K562 (cell line): ENCODE results near the gene ANO7. TPM values are rescaled to one million over a fixed set of nuclear protein-coding genes. Genes with fewer than 3 reads are reported as not detected.

Experiments
- ATAC-seq: fragments of 200-7000 bp; cut with Tn5 transposase; 3 replicates; pipeline ENCODE4 v1.9.1; 2020; ENCODE audit warnings: moderate library complexity
- BruUV-seq: library from RNA; stranded (reverse); fragments of 400-500 nt; replicated peaks from 2 replicates; lab custom pipeline; 2021; lab: Mats Ljungman, UMichigan
- CTCF ChIA-PET: fragments of 300-600 bp; formaldehyde crosslinking; extraction: SDS; loops from one replicate; lab custom pipeline; 2021; ENCODE audit warnings: low intra/inter-chr PET ratio; lab: Yijun Ruan, JAX
- POLR2A ChIA-PET: fragments of 300-600, 350-650 bp; sonication (Branson Sonifier 250); formaldehyde crosslinking; extraction: SDS; loops from one replicate; lab custom pipeline; 2021; ENCODE audit warnings: antibody characterized with exemption, inconsistent platforms; lab: Yijun Ruan, JAX
- DNase-seq, 4 experiments: peaks; one replicate each; pipeline versions ENCODE4 v3.0.0 to v3.0.0-alpha.2; 2011 to 2018; ENCODE audit warnings: low spot score in 3 of 4, mixed read lengths in 3 of 4; ENCODE audit errors: extremely low read depth in 1 of 4
- FAIRE-seq: peaks from 2 replicates; lab custom pipeline; 2011; peaks lifted over from hg19 to GRCh38; lab: Jason Lieb, UNC
- H2AFZ ChIP-seq: 2 replicates; pipeline ENCODE4 v1.6.0; 2011; ENCODE audit warnings: low read depth, low read length, control low read depth, inconsistent platforms
- H3K27ac ChIP-seq: fragments of 200-600 bp; 3 replicates; pipeline ENCODE4 v1.8.0; 2011; ENCODE audit warnings: low read depth, mild to moderate bottlenecking, control low read depth, inconsistent platforms, low read length, moderate library complexity, mixed read lengths; ENCODE audit errors: extremely low read depth
- H3K27me3 ChIP-seq, 2 experiments: fragments of 300-600 bp in 1 of 2; 2 replicates in 1 of 2; 3 replicates in 1 of 2; pipeline versions ENCODE4 v1.6.0 to v1.8.0; 2011; ENCODE audit warnings: inconsistent platforms in 2 of 2, low read length in 2 of 2, mild to moderate bottlenecking in 1 of 2, mixed read lengths in 1 of 2, moderate library complexity in 1 of 2; ENCODE audit not compliant: control insufficient read depth in 2 of 2, insufficient read depth in 2 of 2
- H3K36me3 ChIP-seq: fragments of 300-600 bp; 3 replicates; pipeline ENCODE4 v1.8.0; 2011; ENCODE audit warnings: mild to moderate bottlenecking, low read length, inconsistent platforms; ENCODE audit not compliant: control insufficient read depth, insufficient read depth
- H3K4me1 ChIP-seq, 2 experiments: fragments of 200-600 bp in 1 of 2; replicated peaks in 1 of 2; 2 replicates in 1 of 2; 3 replicates in 1 of 2; pipeline versions ENCODE4 v1.5.1 to v1.8.0; 2011; ENCODE audit warnings: inconsistent platforms in 2 of 2, low read length in 2 of 2, mild to moderate bottlenecking in 1 of 2, mixed read lengths in 1 of 2, moderate library complexity in 1 of 2; ENCODE audit not compliant: control insufficient read depth in 2 of 2, insufficient read depth in 2 of 2
- H3K4me2 ChIP-seq: 2 replicates; pipeline ENCODE4 v1.6.1; 2011; ENCODE audit warnings: low read length, control low read depth, inconsistent platforms, mixed read lengths; ENCODE audit not compliant: insufficient read depth
- H3K4me3 ChIP-seq: fragments of 200-600 bp; sonication (generic), shearing (Covaris generic); 2 replicates; pipeline ENCODE4 v1.5.1; 2016; ENCODE audit warnings: control low read depth, inconsistent platforms
- H3K79me2 ChIP-seq: fragments of 200-600 bp; 3 replicates; pipeline ENCODE4 v1.8.0; 2011; ENCODE audit warnings: low read length, inconsistent platforms; ENCODE audit not compliant: control insufficient read depth, insufficient read depth
- H3K9ac ChIP-seq, 2 experiments: 2 replicates each; pipeline versions ENCODE4 v1.6.0 to v1.6.1; 2011; ENCODE audit warnings: low read depth in 2 of 2, low read length in 2 of 2, control low read depth in 1 of 2, inconsistent platforms in 1 of 2, mild to moderate bottlenecking in 1 of 2, mixed read lengths in 1 of 2; ENCODE audit not compliant: insufficient read depth in 1 of 2
- H3K9me1 ChIP-seq: one replicate; pipeline ENCODE4 v1.6.0; 2011; ENCODE audit warnings: inconsistent platforms, mild to moderate bottlenecking, low read length, moderate library complexity; ENCODE audit not compliant: control insufficient read depth, insufficient read depth
- H3K9me3 ChIP-seq: replicated peaks from 2 replicates; pipeline ENCODE4 v1.5.1; 2011; ENCODE audit warnings: low read depth, low read length, inconsistent platforms; ENCODE audit not compliant: control insufficient read depth, insufficient read depth
- H4K20me1 ChIP-seq: replicated peaks from 2 replicates; pipeline ENCODE4 v1.6.1; 2011; ENCODE audit warnings: low read length, inconsistent platforms, mixed read lengths; ENCODE audit not compliant: control insufficient read depth, insufficient read depth
- CBFA2T2 ChIP-seq: fragments of 450-650 bp; conservative IDR thresholded peaks from 2 replicates; pipeline ENCODE4 v1.6.1; 2017; ENCODE audit warnings: mild to moderate bottlenecking
- DDX20 ChIP-seq: fragments of 450-650 bp; IDR thresholded peaks from 2 replicates; pipeline ENCODE4 v1.6.1; 2016; ENCODE audit warnings: missing genetic modification characterization, low read depth, mild to moderate bottlenecking, missing compliant biosample characterization, moderate library complexity
- E2F1 ChIP-seq: sonication (generic); formaldehyde crosslinking; IDR thresholded peaks from 2 replicates; pipeline ENCODE4 v1.8.1; 2023; ENCODE audit warnings: mild to moderate bottlenecking, missing genetic modification reagents, moderate library complexity
- MEF2D ChIP-seq: conservative IDR thresholded peaks from 2 replicates; pipeline ENCODE4 v1.6.1; 2016; ENCODE audit warnings: low read depth, missing genetic modification characterization, missing compliant biosample characterization
- PCBP2 ChIP-seq: fragments of 200-400 bp; formaldehyde crosslinking; IDR thresholded peaks from 2 replicates; pipeline ENCODE4 v1.6.1; 2018; ENCODE audit warnings: low read length, low read depth, mild to moderate bottlenecking, moderate library complexity; ENCODE audit not compliant: poor library complexity, severe bottlenecking
- POLR3G ChIP-seq: IDR thresholded peaks from 2 replicates; pipeline ENCODE4 v1.6.1; 2011; ENCODE audit not compliant: insufficient read length, insufficient replicate concordance; ENCODE audit errors: extremely low read depth
- SAP30 ChIP-seq: fragments of 200-600 bp; sonication (generic); IDR thresholded peaks from 2 replicates; pipeline ENCODE4 v1.6.1; 2012; ENCODE audit warnings: borderline replicate concordance, low read depth, mild to moderate bottlenecking, moderate library complexity, low read length, control low read depth, inconsistent platforms; ENCODE audit not compliant: insufficient read depth, poor library complexity, severe bottlenecking
- XRCC4 ChIP-seq: IDR thresholded peaks from one replicate; pipeline ENCODE4 v1.6.1; 2011; ENCODE audit not compliant: insufficient read depth, insufficient read length; ENCODE audit errors: extremely low read depth
- ZNF395 ChIP-seq: fragments of 200-800 bp; sonication (Bioruptor generic); IDR thresholded peaks from 2 replicates; pipeline ENCODE4 v1.6.1; 2017; ENCODE audit warnings: missing genetic modification characterization, missing compliant biosample characterization
- ZNF407 ChIP-seq: fragments of 450-650 bp; IDR thresholded peaks from 2 replicates; pipeline ENCODE4 v1.6.1; 2016; ENCODE audit warnings: low read depth
- WGBS: fragments of 100-300 bp; shearing (Covaris generic); methylation state at CpG from one replicate; pipeline ENCODE4 v1.1.6; 2016; ENCODE audit warnings: low coverage, mixed read lengths; ENCODE audit not compliant: insufficient coverage; ENCODE audit errors: missing lambda C conversion rate; 5-methylcytosine and 5-hydroxymethylcytosine counted together
- in situ Hi-C: fragments of 300-500 bp; cut with MboI; formaldehyde crosslinking; loops from 4 replicates; pipeline ENCODE4 v1.15.0; 2018; ENCODE audit warnings: inconsistent platforms, mixed read lengths
- intact Hi-C: fragments of 100-400 bp; cut with micrococcal nuclease; formaldehyde crosslinking; loops from 2 replicates; pipeline ENCODE4 v1.14.2; 2022
- polyA plus RNA-seq, 8 experiments: library from polyadenylated mRNA; depleted of rRNA in 4 of 8; stranded (reverse) in 5 of 8; unstranded in 3 of 8; fragments of >200 nt; fragmentation: Nextera tagmentation in 2 of 8; fragmentation: Illumina TruSeq in 1 of 8; extraction: Ambion mirVana in 2 of 8; extraction: Trizol in 1 of 8; gene quantifications; 2 replicates each; pipeline versions ENCODE4 v1.2.1 to v1.2.3, GENCODE V29; 2011 to 2014; ENCODE audit warnings: inconsistent platforms in 1 of 8, missing spikeins in 1 of 8
- total RNA-seq, 7 experiments: library from RNA; depleted of rRNA in 6 of 7; stranded (reverse); fragments of >200 nt in 6 of 7; fragmentation: Illumina TruSeq in 2 of 7; extraction: Trizol in 2 of 7; gene quantifications; 2 replicates each; pipeline versions ENCODE4 v1.2.1 to v1.2.3, GENCODE V29; 2011 to 2021; ENCODE audit warnings: low replicate concordance in 1 of 7

Gene ANO7
- total and polyA plus RNA-seq, 9 of the 15 experiments (the other 6 are each of a cell fraction or from before 2014, with no cell fraction given), result 0.28 to 5.1 (median 1.1) TPM

DNA sequence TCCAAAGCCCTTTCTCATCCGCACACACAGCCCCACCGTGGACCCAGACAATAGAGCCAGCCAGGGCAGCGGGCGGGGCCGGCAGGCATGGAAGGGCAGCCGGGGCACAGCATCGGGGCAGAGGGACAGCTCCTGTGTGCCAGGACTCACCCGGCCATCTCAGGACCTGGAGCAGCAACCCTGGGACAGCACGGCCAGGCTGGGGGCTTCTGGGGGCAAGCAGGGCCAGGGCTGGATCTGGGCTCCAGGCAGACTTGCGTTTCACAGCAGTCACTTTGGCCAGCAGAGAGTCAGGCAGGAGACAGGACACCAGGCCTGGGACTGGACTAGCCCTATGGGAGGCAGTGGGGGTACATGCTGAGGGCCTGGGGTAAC is 15.5 kb downstream of the ANO7 start (continued):
- no peak for TF ChIP-seq XRCC4
- no peak for TF ChIP-seq CBFA2T2
- no peak for TF ChIP-seq E2F1 (CRISPR knock-in tag)
- TF ChIP-seq DDX20 (tag), result no peak
- TF ChIP-seq SAP30, result no peak
- no peak for TF ChIP-seq POLR3G
- TF ChIP-seq PCBP2, result no peak

- ChIA-PET CTCF (no interaction called here), POLR2A (no interaction called here)
- no peak for DNase-seq
- no peaks in the 10 kb centered on the region for H3K79me2 ChIP-seq
- FAIRE-seq, result no peak
- H3K4me2 ChIP-seq, result no peak overlapping the region
- H3K4me1 ChIP-seq, result peaks cover 0 to 41% of the 10 kb centered on the region in 2 experiments; a peak in 3 of 5 replicates
- H3K9me1 ChIP-seq, result no peaks in the 10 kb centered on the region
- H3K36me3 ChIP-seq, result no peaks in the 10 kb centered on the region
- H3K4me3 ChIP-seq, result no peak overlapping the region
- H2AFZ ChIP-seq, result no peak overlapping the region
- intact Hi-C loops (no loop called here), in situ Hi-C loops (no loop called here)
- no peak for ATAC-seq
- no TSS peak for BruUV-seq
- no peak overlapping the region for H3K9ac ChIP-seq
- H4K20me1 ChIP-seq, result no peaks in the 10 kb centered on the region
- H3K27ac ChIP-seq, result no peak overlapping the region
- peaks cover 1 to 14% of the 10 kb centered on the region in 2 experiments; a peak in 2 of 5 replicates for H3K27me3 ChIP-seq
- H3K9me3 ChIP-seq, result no peaks in the 10 kb centered on the region
- 0% methylated on average over 1 of the region's 4 CpGs for WGBS
- TF ChIP-seq ZNF407, result no peak
- no peak for TF ChIP-seq ZNF395 (CRISPR knock-in tag)
- no peak for TF ChIP-seq MEF2D
Measured at GRCh38 chr2:241204490-241204889, 16.0 kb downstream of the ANO7 start.
